Neural progenitor cell (in vitro differentiated cells): Measurements from ENCODE around the gene SLC43A2.

Experiments used
- EZH2 ChIP-seq: fragments of 200-600 bp; sonication (generic); IDR thresholded peaks from 2 replicates; pipeline ENCODE4 v1.6.1; 2017; ENCODE audit warnings: antibody characterized with exemption, mild to moderate bottlenecking, moderate library complexity
- EZH2phosphoT487 ChIP-seq: fragments of 200-600 bp; sonication (generic); IDR thresholded peaks from 2 replicates; pipeline ENCODE4 v1.6.1; 2017; ENCODE audit warnings: antibody characterized with exemption
- TF ChIP-seq, protein P1 (sequence below): fragments of 200-600 bp; sonication (generic); IDR thresholded peaks from 2 replicates; pipeline ENCODE4 v1.5.1; 2017; ENCODE audit warnings: antibody characterized with exemption, mild to moderate bottlenecking

DNA sequence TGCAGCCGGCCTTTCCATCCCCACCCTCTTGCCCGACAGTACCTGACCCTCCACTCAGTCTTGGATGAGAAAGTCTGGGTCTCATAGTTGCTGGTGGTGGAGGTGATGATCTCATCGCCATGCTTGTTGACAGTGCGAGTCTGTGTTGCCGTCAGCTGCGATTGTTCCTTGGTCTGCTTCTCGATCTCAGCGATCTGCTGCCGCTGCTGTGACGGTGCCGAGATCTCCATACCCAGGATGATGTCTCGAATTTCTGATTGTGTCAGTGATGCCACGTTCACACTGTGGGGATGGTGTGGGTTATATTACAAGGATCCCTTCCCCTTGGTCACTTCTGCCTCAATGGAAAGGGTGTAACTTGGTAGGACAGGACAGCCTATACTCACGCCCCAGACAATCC, 25.1 kb upstream of the SLC43A2 start:
- TF ChIP-seq, protein P1, sequence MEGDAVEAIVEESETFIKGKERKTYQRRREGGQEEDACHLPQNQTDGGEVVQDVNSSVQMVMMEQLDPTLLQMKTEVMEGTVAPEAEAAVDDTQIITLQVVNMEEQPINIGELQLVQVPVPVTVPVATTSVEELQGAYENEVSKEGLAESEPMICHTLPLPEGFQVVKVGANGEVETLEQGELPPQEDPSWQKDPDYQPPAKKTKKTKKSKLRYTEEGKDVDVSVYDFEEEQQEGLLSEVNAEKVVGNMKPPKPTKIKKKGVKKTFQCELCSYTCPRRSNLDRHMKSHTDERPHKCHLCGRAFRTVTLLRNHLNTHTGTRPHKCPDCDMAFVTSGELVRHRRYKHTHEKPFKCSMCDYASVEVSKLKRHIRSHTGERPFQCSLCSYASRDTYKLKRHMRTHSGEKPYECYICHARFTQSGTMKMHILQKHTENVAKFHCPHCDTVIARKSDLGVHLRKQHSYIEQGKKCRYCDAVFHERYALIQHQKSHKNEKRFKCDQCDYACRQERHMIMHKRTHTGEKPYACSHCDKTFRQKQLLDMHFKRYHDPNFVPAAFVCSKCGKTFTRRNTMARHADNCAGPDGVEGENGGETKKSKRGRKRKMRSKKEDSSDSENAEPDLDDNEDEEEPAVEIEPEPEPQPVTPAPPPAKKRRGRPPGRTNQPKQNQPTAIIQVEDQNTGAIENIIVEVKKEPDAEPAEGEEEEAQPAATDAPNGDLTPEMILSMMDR, result no peak
- TF ChIP-seq EZH2phosphoT487, result no peak
- no peak for TF ChIP-seq EZH2
